Measurements from ENCODE around the gene KIF6.
"Not testable (repeated sequence)": the region's sequence is repeated elsewhere in the genome, so short reads cannot be mapped to it uniquely, and the experiment has no call there.

KIF6 gene

GRCh38 chr6:39294133-39294532, 431.1 kb downstream of the KIF6 start:
- no peak for DNase-seq (ENCODE audit: low read depth in 2 of 2)

- DNase-seq (ENCODE audit: low read depth in 2 of 2), result no peak
These were observed 432.6 kb downstream of the KIF6 start for GRCh38 chr6:39292637-39293036.

- no peak for DNase-seq (ENCODE audit: low read depth in 2 of 2)
These were observed 435.7 kb downstream of the KIF6 start for GRCh38 chr6:39289490-39289889.

- no peak for DNase-seq (ENCODE audit: low read depth in 2 of 2)
These were observed 437.6 kb downstream of the KIF6 start for GRCh38 chr6:39287601-39288000.

GRCh38 chr6:39286596-39286995, 438.6 kb downstream of the KIF6 start:
- DNase-seq (ENCODE audit: low read depth in 2 of 2), result not testable (repeated sequence)

GRCh38 chr6:39282774-39283173, 442.4 kb downstream of the KIF6 start:
- no peak for DNase-seq (ENCODE audit: low read depth in 2 of 2)

- DNase-seq (ENCODE audit: low read depth in 2 of 2), result no peak
These were observed 443.8 kb downstream of the KIF6 start for GRCh38 chr6:39281312-39281980.

GRCh38 chr6:39280247-39280731, 444.9 kb downstream of the KIF6 start:
- no peak for DNase-seq (ENCODE audit: low read depth in 2 of 2)
